Measurements from ENCODE around the gene OR2M2. TPM values are rescaled to one million over a fixed set of nuclear protein-coding genes. Genes with fewer than 3 reads are reported as not detected.

The OR2M2 gene
- total and polyA plus RNA-seq, 2 donors from 2014 or later: not detected

GRCh38 chr1:248152056-248152827 lies 22.4 kb upstream of the OR2M2 start:
- Histone ChIP-seq H3K9ac (ENCODE audit: low read length in 3 of 3) (no peak overlapping the region), H3K27me3 (ENCODE audit: control insufficient read depth, insufficient read depth, low read length) (no peaks in the 10 kb centered on the region), H3K4me1 (ENCODE audit: control insufficient read depth in 2 of 3, insufficient read depth in 2 of 3, low read depth in 1 of 3, low read length in 3 of 3) (no peaks in the 10 kb centered on the region), H3K4me3 (ENCODE audit: low read length in 3 of 3) (no peak overlapping the region), H3K36me3 (ENCODE audit: control insufficient read depth in 2 of 3, insufficient read depth in 3 of 3, low read length in 3 of 3) (no peaks in the 10 kb centered on the region), H3K9me3 (ENCODE audit: control insufficient read depth in 2 of 3, insufficient read depth in 1 of 3, low read length in 3 of 3) (peaks cover 0 to 3% (median 2%) of the 10 kb centered on the region in 3 donors), H3K27ac (ENCODE audit: low read depth in 2 of 2, low read length in 2 of 2) (no peak overlapping the region)
- FAIRE-seq (no peak), DNase-seq (no peak)
- intact Hi-C loops (cut with DNase I): no loop called here
- TF ChIP-seq CTCF (IDR thresholded peaks at IDR 0.05; ENCODE audit: borderline replicate concordance, extremely low read depth, insufficient read depth): no peak

GRCh38 chr1:248155927-248156326 lies 18.7 kb upstream of the OR2M2 start:
- no peaks in the 10 kb centered on the region for H3K4me1 ChIP-seq (ENCODE audit: control insufficient read depth in 2 of 3, insufficient read depth in 2 of 3, low read depth in 1 of 3, low read length in 3 of 3)
- DNase-seq (peak in 1 of 5 donors; percentile 4), FAIRE-seq (no peak)
- H3K4me3 ChIP-seq (ENCODE audit: low read length in 3 of 3): no peak overlapping the region
- intact Hi-C loops (cut with DNase I): no loop called here
- no peaks in the 10 kb centered on the region for H3K9me3 ChIP-seq (ENCODE audit: control insufficient read depth in 2 of 3, insufficient read depth in 1 of 3, low read length in 3 of 3)
- H3K27me3 ChIP-seq (ENCODE audit: control insufficient read depth, insufficient read depth, low read length): no peaks in the 10 kb centered on the region
- no peaks in the 10 kb centered on the region for H3K36me3 ChIP-seq (ENCODE audit: control insufficient read depth in 2 of 3, insufficient read depth in 3 of 3, low read length in 3 of 3)
- H3K27ac ChIP-seq (ENCODE audit: low read depth in 2 of 2, low read length in 2 of 2): no peak overlapping the region
- TF ChIP-seq CTCF (IDR thresholded peaks at IDR 0.05; ENCODE audit: borderline replicate concordance, extremely low read depth, insufficient read depth): no peak
- H3K9ac ChIP-seq (ENCODE audit: low read length in 3 of 3): no peak overlapping the region

GRCh38 chr1:248158758-248159157 lies 15.9 kb upstream of the OR2M2 start:
- Histone ChIP-seq H3K27me3 (ENCODE audit: control insufficient read depth, insufficient read depth, low read length) (no peaks in the 10 kb centered on the region), H3K36me3 (ENCODE audit: control insufficient read depth in 2 of 3, insufficient read depth in 3 of 3, low read length in 3 of 3) (no peaks in the 10 kb centered on the region), H3K9ac (ENCODE audit: low read length in 3 of 3) (no peak overlapping the region), H3K27ac (ENCODE audit: low read depth in 2 of 2, low read length in 2 of 2) (no peak overlapping the region), H3K9me3 (ENCODE audit: control insufficient read depth in 2 of 3, insufficient read depth in 1 of 3, low read length in 3 of 3) (no peaks in the 10 kb centered on the region), H3K4me3 (ENCODE audit: low read length in 3 of 3) (no peak overlapping the region), H3K4me1 (ENCODE audit: control insufficient read depth in 2 of 3, insufficient read depth in 2 of 3, low read depth in 1 of 3, low read length in 3 of 3) (no peaks in the 10 kb centered on the region)
- TF ChIP-seq CTCF (IDR thresholded peaks at IDR 0.05; ENCODE audit: borderline replicate concordance, extremely low read depth, insufficient read depth): no peak
- DNase-seq (no peak), FAIRE-seq (no peak)
- intact Hi-C loops (cut with DNase I): no loop called here
